Stimulated activated CD8-positive, alpha-beta memory T cell treated with anti-CD3 and anti-CD28 coated beads, Interleukin-7, amount 100 ng/mL, for 24 hours (primary cell): ENCODE measurements around the gene SLC4A3.
A peak's percentile ranks its signal among the peaks of the same experiment; 100 is the strongest.

Experiments used
- DNase-seq: peaks from one replicate; pipeline ENCODE4 v3.0.0-alpha.2; 2020; ENCODE audit warnings: low read depth

The SLC4A3 gene, protein sequence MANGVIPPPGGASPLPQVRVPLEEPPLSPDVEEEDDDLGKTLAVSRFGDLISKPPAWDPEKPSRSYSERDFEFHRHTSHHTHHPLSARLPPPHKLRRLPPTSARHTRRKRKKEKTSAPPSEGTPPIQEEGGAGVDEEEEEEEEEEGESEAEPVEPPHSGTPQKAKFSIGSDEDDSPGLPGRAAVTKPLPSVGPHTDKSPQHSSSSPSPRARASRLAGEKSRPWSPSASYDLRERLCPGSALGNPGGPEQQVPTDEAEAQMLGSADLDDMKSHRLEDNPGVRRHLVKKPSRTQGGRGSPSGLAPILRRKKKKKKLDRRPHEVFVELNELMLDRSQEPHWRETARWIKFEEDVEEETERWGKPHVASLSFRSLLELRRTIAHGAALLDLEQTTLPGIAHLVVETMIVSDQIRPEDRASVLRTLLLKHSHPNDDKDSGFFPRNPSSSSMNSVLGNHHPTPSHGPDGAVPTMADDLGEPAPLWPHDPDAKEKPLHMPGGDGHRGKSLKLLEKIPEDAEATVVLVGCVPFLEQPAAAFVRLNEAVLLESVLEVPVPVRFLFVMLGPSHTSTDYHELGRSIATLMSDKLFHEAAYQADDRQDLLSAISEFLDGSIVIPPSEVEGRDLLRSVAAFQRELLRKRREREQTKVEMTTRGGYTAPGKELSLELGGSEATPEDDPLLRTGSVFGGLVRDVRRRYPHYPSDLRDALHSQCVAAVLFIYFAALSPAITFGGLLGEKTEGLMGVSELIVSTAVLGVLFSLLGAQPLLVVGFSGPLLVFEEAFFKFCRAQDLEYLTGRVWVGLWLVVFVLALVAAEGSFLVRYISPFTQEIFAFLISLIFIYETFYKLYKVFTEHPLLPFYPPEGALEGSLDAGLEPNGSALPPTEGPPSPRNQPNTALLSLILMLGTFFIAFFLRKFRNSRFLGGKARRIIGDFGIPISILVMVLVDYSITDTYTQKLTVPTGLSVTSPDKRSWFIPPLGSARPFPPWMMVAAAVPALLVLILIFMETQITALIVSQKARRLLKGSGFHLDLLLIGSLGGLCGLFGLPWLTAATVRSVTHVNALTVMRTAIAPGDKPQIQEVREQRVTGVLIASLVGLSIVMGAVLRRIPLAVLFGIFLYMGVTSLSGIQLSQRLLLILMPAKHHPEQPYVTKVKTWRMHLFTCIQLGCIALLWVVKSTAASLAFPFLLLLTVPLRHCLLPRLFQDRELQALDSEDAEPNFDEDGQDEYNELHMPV

DNA sequence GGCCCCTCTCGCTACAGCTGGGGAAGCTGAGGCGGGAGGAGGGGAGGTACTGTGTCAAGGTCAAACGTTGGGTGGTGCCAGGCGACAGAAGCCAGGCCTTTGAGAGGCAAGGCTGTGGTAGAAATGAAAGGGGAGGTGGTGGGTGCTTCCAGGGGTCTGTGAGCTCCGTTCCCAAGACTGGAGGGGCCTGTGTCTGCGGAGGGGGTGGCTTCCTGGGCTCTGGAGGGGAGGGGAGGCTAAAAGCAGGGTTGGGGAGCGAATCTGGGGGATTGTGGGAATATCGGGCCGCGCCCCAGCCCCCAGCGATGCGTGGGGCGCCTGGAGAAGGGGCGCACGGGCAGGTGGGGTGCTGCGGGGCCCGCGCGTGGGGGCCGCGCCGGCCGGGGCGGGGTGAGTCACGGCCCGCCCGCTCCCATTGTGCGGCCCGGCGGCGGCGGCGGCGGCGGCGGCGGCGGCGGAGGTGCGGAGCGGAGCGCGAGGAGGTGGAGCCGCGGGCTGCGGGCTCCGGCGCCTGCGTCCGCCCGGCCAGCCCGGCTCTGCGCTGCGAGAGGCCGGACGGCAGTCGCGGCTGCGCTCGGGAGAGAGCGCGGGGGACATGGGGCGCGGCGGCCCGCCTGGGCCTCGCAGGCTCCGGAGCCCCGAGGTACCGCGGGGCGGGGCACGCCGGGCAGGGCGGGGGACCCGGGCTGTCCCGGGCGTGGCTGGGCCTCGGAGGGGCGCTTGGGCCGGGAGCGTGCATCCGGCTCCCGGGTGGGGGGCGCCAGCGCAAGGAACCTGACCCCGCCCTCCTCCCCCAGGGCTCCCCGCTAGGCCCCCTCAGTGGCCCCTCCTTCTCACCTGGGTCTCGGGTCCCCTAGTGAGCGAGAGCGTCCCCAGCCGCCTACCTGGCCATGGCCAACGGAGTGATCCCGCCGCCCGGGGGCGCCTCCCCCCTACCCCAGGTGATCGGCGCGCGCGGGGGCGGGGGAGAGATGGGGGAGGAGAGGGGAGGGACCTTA, at the start of gene SLC4A3:
SLC4A3 (plus strand) TSS at position 528 of the 998 bp plus-strand sequence; CDS start at position 891, 363 bp downstream.
- no peak for DNase-seq

DNA sequence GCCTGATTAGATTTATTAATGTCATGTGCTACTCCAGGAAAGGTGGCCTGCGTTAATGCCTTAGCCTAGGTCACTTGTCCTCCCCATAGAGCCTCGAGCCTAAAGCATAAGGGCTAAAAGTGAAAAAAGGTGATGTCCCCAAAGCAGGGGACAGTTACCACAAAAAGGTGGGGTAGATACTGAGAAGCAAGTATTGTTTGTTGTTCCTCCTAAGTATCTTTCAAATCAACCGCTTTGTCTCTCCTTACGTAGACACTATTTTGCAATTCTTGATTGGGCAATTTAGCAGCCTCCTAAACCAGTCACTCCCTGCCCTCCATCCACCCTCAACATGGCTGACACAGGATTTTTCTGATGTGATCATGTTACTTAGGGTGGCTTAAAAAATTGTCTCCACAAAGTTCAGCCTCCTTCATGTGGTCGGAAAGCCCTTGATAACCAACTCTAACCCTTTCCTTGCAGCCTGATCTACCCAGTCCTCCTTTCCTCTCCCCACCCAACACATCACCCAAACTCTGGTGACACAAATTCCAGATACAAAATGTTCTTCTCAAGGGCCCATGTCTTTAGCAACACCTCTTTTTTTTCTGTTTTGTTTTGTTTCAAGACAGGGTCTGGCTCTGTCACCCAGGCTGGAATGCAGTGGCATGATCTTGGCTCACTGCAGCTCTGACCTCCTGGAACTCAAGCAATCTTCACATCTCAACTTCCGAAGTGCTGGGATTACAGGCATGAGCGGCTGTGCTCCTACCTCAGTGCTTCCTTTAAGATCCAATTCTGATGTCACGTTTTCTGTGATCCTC, 48.4 kb upstream of the SLC4A3 start:
- no peak for DNase-seq

DNA sequence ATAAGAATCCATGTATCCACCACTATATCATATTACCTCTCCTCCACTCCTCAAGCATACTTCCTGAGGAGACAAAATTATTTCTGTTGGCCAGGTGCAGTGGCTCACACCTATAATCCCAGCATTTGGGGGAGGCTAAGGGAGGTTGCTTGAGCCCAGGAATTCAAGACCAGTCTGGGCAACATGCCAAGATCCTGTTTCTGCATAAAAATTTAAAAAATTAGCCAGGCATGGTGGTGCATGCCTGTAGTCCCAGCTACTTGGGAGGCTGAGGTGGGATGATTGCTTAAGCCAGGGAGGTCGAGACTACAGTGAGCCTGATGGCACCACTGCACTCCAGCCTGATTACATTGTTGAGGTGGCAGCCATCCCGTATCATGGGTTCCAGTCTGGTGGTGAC, 46.1 kb upstream of the SLC4A3 start:
- DNase-seq, result no peak

DNA sequence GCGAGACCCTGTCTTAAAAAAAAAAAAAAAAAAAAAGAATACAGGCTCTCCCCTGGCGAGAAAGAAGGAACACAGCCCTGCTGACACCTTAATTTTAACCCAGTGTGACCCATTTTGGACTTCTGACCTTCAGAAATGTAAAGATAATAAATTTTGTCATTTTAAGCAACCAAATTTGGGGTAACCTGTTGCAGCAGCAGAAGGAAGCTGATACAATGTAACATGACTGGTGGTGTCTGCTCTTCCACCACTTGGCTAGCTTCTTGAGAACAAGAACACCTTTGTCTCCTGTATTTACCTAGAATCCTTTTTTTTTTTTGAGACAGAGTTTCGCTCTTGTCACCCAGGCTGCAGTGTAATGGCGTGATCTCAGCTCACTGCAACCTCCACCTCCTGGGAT, 36.3 kb upstream of the SLC4A3 start:
- no peak for DNase-seq

DNA sequence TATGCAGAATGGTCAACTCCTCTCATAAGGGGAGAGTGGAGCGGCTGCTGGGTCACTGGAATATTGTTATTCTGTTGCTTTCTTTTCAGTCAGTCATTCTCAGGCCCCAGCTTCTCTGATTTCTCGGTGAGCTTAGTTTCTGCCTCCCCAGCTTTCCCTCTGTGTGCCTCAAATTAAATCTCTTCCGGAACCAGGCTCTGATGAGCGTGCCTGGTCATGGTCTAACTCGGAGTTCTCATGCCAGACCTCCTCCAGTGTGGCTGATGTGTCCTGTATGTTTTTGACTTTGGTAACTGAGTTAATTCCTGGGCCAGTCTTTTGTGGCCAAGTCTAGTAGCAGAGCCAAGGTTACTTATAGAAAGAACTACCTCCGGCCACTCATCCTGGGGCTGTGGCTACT, 34.7 kb upstream of the SLC4A3 start:
- no peak for DNase-seq

DNA sequence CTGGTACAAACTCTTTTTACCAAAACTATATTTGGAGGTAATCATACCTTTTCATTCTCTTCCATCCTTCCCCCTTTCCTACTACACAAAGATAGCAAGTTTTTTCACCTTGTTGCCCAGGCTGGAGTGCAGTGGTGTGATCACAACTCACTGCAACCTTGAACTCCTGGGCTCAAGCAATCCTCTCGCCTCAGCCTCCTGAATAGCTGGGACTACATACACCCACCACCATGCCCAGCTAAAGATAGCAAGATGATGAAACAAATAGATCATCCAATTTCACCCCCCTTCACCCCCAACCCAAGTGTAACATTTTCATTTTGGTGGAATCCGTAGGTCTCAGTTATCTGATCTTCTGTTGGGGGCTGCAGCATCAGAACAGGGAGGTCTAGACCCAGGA, 34.3 kb upstream of the SLC4A3 start:
- no peak for DNase-seq

DNA sequence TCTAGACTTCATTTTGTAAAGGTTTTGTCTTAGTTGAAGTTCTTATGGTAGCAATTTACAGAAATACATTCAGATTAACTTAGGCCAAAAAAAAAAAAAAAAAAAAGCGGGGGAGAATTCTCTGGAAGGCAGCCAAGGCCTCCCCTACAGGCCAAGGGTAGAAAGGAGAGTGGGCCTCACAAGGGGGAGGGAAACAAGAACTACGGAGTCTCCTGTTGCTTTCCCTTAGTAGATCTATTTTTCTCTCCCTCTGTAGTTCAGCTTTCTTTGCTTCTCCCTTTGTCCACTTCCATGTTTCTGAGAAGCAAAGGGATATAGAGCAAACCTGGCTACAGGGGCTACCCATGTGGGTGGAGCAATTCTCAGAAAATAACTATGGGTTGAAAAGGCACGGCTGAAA, 32.2 kb upstream of the SLC4A3 start:
- DNase-seq, result no peak

DNA sequence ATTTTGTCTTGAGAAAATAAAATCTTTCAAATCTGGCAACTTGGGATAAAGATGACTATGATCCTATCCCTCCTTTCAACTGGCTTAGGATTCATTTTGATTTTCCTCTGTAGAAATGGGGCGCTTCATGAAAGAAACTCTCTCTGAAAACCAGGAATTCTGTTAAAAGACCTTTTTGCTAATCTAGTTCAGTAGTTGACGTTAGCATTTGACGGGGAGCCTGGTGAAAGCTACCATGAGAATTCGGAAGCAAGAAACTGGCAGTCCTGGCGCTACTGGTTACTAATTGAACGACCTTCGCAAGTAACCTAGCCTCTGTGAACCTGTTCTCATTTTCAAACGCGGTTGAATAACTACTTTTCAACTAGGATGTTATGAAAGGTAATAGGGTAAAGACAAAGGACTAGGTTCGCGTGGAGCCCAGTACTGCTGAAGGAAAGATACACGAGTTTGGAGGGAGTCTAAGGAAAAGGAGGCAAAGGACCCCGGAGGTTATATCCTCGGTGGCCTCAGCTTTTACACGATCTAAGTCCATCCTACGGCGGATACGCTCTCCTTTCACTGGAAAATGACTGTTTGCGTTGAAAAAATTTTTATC, 30.4 kb upstream of the SLC4A3 start:
- no peak for DNase-seq

DNA sequence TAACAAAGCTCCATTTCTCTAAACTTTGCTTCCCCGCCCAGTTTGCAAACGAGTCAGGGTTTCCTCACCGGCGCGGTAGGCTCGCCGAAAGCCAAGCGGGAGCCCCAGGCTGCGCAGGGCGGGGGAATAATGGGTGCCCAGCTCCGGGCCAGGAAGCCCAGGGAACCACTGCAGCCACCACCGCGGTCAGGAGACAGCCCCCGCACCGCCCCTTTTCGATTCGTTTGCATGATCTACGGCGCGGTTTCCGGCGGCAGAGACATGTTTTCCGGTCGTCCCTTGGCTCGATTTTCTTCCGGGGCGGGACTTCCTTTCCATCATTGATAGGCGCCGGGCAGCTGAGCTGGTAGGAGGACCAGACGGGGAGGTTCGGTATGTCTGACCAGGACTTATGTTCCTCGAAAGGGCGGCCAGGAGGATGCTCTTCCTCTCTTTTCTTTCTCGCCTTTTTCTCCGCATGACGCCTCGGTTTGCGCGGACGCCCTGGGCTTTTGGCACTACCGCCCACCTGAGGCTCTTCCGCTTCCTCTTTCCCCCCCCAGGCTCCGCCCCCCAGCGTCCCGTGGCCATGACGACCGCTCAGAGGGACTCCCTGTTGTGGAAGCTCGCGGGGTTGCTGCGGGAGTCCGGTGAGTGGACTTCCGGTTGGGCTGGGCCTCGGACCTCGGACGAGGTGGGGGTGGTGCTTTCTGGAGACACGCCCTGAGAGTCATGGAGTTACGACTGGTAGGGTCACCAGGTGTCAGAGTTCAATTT, 29.7 kb upstream of the SLC4A3 start, which contains the start of gene STK11IP:
STK11IP (plus strand) TSS at position 306 of the 756 bp plus-strand sequence; CDS start at position 569, 263 bp downstream.
- peak; percentile 89 for DNase-seq

DNA sequence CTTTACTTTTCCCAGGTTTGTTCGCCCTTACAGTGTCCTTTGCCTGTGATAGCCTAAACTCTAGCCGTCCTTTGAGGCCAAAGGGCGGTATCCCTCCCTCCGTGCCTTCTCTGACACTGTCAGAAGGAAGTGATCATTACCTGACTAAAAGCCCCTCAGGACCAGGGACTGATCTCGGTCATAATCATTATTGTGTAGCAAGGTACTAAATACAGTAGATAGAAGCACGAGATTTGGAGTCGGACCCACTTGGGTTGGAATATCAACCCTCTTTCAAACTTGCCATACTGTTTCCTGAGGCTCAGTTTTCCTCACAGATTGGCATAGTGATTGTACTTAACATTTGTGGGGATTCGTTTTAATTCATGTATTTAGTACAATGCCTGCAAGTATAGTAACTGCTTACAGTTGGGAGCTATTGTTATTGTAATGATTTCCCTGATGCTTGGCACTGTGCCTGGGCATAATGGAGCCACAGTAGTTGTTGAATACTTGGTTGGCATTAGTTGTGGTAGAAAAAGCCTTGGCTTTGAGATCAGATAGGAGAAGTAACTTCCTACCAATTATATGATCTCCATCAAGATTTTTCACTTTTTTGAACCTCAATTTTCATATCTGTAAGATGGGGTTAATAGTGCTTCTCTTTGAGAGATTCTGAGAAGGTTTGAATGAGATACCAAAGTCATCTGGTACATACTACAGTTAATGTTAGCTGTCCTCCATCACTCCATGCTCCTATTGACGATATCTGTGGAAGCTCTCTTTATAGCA, 28.9 kb upstream of the SLC4A3 start:
- DNase-seq, result no peak

DNA sequence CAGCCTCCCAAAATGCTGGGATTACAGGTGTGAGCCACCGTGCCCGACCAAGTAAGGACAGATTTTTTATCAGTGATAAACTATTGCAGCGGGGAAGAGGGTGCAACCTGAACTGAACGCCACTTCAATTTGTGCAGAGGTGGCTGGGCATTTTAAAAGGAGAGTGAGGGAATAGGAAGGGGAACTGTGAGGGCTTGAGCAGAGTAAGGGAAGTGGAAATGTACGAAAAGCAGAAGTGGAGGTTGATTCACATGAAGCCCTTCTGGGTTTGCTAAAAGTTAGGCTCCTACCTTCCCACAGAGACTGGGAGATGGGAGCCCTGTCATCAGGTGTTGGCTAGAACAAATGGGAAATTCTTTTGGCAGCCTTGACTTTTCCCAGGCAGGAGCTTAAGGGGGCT, 23.7 kb upstream of the SLC4A3 start:
- DNase-seq, result no peak

DNA sequence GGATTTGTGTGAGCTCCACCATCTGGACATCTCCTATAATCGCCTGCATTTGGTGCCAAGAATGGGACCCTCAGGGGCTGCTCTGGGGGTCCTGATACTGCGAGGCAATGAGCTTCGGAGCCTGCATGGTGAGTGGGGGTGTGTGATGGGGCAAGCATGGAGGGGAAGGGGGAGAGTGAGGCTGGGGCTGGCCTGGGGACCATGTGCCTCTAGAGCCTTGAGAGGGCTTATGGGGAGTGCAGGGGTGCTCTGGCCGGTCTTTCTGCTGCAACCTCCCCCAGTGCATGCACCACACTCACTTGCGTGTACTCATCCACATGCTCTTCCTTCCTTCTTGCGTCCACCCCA, 21.8 kb upstream of the SLC4A3 start:
- no peak for DNase-seq

DNA sequence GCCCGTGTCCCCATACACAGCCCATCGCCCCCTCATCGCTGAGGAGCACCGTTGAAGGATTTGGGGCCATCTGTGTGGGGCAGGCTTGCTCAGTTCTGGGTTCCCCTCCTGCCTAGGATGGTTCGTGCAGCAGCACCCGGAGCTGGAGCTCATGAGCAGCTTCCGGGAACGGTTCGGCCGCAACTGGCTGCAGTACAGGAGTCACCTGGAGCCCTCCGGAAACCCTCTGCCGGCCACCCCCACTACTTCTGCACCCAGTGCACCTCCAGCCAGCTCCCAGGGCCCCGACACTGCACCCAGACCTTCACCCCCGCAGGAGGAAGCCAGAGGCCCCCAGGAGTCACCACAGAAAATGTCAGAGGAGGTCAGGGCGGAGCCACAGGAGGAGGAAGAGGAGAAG, 19.5 kb upstream of the SLC4A3 start:
- no peak for DNase-seq

DNA sequence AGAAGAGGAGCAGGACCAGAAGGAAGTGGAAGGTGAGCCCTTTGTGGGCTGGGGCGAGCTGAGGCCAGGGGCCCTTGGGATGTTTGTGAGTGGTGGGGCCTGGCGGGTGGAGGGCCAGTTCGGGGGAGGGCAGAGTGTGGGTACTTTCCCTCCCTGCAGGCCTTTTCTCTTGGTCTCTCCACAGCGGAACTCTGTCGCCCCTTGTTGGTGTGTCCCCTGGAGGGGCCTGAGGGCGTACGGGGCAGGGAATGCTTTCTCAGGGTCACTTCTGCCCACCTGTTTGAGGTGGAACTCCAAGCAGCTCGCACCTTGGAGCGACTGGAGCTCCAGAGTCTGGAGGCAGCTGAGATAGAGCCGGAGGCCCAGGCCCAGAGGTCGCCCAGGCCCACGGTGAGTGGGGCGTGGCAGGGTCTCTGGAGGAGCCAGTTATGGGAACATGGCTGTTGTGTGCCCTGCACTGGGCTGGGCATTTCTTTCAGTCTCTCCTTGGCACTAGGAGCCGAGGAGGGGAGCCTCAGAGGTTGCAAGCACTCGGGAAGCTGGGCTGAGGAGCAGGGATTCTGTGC, 18.9 kb upstream of the SLC4A3 start:
- DNase-seq, result no peak

DNA sequence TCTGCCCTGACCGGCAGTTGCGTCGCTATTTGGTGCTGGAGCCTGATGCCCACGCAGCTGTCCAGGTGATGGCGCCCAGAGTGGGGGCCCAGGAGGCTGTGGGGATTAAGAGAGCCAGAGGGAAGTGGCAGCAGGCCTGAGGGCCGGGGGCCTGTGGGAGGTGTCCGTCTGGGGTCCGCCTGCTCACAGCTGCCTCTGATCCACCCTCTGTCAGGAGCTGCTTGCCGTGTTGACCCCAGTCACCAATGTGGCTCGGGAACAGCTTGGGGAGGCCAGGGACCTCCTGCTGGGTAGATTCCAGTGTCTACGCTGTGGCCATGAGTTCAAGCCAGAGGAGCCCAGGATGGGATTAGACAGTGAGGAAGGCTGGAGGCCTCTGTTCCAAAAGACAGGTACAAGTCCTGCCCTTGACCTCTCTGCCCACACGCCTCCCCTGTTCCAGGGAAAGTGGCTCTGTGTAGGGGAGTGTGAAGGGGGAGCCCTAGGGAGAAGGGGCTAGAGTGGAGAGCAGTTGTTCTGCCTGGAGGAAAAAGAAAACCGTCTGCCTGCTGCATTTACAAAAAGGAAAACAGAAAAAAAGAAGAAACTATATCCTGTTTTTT, 18.2 kb upstream of the SLC4A3 start:
- no peak for DNase-seq

DNA sequence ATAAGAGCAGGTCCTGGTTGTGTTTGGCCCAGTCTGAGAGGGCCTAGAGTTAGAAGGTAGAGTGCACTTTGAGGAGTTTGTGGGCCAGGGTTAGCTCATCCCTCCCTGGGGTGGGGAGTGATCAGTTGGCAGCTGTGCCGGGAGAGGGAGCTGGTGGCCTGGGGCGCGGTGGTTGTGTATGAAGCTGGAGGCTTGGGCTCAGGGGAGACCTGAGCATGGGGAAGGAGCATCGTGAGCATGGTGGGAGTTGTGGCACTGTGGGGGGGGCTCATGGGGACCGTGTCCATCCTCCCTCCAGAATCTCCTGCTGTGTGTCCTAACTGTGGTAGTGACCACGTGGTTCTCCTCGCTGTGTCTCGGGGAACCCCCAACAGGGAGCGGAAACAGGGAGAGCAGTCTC, 16.1 kb upstream of the SLC4A3 start:
- no peak for DNase-seq

DNA sequence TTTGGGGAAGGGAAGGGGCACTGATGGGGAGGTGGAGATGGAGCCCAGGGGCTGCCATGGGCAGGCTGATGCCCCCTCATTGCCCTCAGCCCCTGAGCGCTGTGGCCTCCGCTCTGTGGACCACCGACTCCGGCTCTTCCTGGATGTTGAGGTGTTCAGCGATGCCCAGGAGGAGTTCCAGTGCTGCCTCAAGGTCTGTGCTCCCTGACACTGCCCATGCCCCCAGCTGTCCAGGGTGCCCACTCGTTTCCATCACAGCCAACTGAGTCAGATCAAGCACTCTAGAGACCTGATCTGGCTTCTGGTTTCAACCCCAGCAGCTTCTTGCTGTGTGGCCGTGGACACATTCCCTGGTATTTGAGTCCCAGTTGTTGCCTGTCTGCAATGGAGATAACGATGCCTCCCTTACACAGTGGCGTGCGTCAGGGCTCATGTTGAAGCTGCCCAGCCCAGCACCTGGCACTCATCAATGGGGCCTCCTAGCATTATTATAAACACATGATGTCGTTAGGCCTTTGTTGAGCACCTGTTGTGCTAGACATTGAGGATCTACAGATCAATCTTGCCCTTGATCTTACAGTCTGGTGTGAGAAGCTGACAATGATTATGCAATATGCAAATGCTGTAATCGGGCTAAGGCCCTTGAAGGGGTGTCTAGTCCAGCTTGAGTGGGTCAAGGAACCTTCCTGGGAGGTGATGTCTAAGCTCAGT, 15.4 kb upstream of the SLC4A3 start:
- DNase-seq, result no peak
